ENCODE data around the gene ANKEF1.

DNA sequence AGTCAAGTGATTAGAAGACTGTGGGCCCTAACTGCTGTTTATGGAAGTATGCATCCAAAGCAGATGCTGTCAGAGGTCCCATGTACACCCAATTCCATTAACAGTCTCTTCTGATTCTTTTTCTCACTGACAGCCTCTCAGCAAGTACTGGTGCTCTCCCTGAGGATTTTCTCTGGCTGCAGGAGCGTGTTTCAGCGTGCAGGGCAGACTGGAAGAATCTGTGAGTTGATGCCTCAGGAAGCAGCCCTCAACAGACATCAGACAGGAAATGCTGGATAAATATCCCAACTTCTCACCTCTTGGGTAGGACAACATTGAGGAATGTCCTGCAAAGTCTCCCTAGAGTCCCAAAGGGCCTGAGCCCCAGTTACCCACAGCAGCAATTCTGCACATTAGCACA lies 40.8 kb downstream of the ANKEF1 start:
- TF ChIP-seq, protein P1, sequence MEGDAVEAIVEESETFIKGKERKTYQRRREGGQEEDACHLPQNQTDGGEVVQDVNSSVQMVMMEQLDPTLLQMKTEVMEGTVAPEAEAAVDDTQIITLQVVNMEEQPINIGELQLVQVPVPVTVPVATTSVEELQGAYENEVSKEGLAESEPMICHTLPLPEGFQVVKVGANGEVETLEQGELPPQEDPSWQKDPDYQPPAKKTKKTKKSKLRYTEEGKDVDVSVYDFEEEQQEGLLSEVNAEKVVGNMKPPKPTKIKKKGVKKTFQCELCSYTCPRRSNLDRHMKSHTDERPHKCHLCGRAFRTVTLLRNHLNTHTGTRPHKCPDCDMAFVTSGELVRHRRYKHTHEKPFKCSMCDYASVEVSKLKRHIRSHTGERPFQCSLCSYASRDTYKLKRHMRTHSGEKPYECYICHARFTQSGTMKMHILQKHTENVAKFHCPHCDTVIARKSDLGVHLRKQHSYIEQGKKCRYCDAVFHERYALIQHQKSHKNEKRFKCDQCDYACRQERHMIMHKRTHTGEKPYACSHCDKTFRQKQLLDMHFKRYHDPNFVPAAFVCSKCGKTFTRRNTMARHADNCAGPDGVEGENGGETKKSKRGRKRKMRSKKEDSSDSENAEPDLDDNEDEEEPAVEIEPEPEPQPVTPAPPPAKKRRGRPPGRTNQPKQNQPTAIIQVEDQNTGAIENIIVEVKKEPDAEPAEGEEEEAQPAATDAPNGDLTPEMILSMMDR (IDR thresholded peaks at IDR 0.05): no peak
- TF ChIP-seq POLR2A (IDR thresholded peaks at IDR 0.05): no peak
